ENCODE data around the gene POU3F3.

Gene POU3F3

GRCh38 chr2:104853534-104854497 is at the start of gene POU3F3 (continued):
- TF ChIP-seq ZBTB10 (tag by site-specific recombination; IDR thresholded peaks at IDR 0.05): peak; percentile 44; the same call in 1 of the 2 replicates
- no peak for TF ChIP-seq ZNF362 (tag by site-specific recombination; IDR thresholded peaks at IDR 0.05)
- no peak for TF ChIP-seq ZSCAN30 (tag by site-specific recombination; IDR thresholded peaks at IDR 0.05)
- TF ChIP-seq ZNF747 (tag by site-specific recombination; IDR thresholded peaks at IDR 0.05): no peak
- TF ChIP-seq CTCF (tag by site-specific recombination; IDR thresholded peaks at IDR 0.05): peak; percentile 84
- peak; percentile 80 for TF ChIP-seq PATZ1 (tag by site-specific recombination; IDR thresholded peaks at IDR 0.05)
- TF ChIP-seq ZNF48 (tag by site-specific recombination; IDR thresholded peaks at IDR 0.05): no peak
- 0 out of 2 replicates have a peak, but pooled peaks have one; percentile 59 for TF ChIP-seq ZNF324 (tag by site-specific recombination; IDR thresholded peaks at IDR 0.05)
- TF ChIP-seq PRDM4 (tag by site-specific recombination; IDR thresholded peaks at IDR 0.05): no peak
- TF ChIP-seq ZNF560 (tag by site-specific recombination; IDR thresholded peaks at IDR 0.05; ENCODE audit: borderline replicate concordance): no peak
- peak; percentile 38; the same call in 1 of the 2 replicates for TF ChIP-seq ZBTB20 (tag by site-specific recombination; IDR thresholded peaks at IDR 0.05)
- peak; percentile 60 for TF ChIP-seq ZNF2 (tag by site-specific recombination; IDR thresholded peaks at IDR 0.05)
- peak; percentile 13; the same call in 1 of the 2 replicates for TF ChIP-seq ZFHX2 (tag by site-specific recombination; conservative IDR thresholded peaks at IDR 0.05)
- no peak for TF ChIP-seq TCF7L2 (IDR thresholded peaks at IDR 0.05; ENCODE audit: borderline replicate concordance, low read depth, low read length)
- TF ChIP-seq FEZF1 (tag by site-specific recombination; IDR thresholded peaks at IDR 0.05): no peak
- no peak for TF ChIP-seq YY2 (tag by site-specific recombination; IDR thresholded peaks at IDR 0.05)
- no peak for TF ChIP-seq ZNF202 (tag by site-specific recombination; IDR thresholded peaks at IDR 0.05; ENCODE audit: borderline replicate concordance)
- no peak for TF ChIP-seq ZNF416 (tag by site-specific recombination; IDR thresholded peaks at IDR 0.05)
- peak; percentile 97 for TF ChIP-seq ZNF596 (tag by site-specific recombination; IDR thresholded peaks at IDR 0.05)
- TF ChIP-seq SCRT2 (tag by site-specific recombination; IDR thresholded peaks at IDR 0.05): no peak
- TF ChIP-seq SP7 (tag by site-specific recombination; IDR thresholded peaks at IDR 0.05): peak; percentile 44; the same call in 1 of the 2 replicates
- no peak for TF ChIP-seq ZNF112 (tag by site-specific recombination; IDR thresholded peaks at IDR 0.05)
- peak; percentile 94 for TF ChIP-seq PRDM1 (tag by site-specific recombination; IDR thresholded peaks at IDR 0.05)
- no peak for TF ChIP-seq ZNF530 (tag by site-specific recombination; IDR thresholded peaks at IDR 0.05; ENCODE audit: low read depth)
- no peak for TF ChIP-seq ZNF776 (tag by site-specific recombination; IDR thresholded peaks at IDR 0.05; ENCODE audit: borderline replicate concordance)
- peak; percentile 51; the same call in 1 of the 2 replicates for TF ChIP-seq ZSCAN5A (tag by site-specific recombination; IDR thresholded peaks at IDR 0.05)
- TF ChIP-seq ZNF121 (tag by site-specific recombination; IDR thresholded peaks at IDR 0.05): no peak
- no peak for TF ChIP-seq ZNF16 (tag by site-specific recombination; IDR thresholded peaks at IDR 0.05; ENCODE audit: low read depth)

Data from HEK293 (cell line).